Kidney (tissue), 14 donors: ENCODE data around the gene RBM19. TPM values are rescaled to one million over a fixed set of nuclear protein-coding genes. Genes with fewer than 3 reads are reported as not detected.
"Not testable (repeated sequence)": the region's sequence is repeated elsewhere in the genome, so short reads cannot be mapped to it uniquely, and the experiment has no call there.

ENCODE experiments used
- DNase-seq, 5 donors: peaks; one replicate each; pipeline ENCODE4 v3.0.0-alpha.2; 2013 to 2020
- FAIRE-seq: peaks from 2 replicates; lab custom pipeline; 2012; peaks lifted over from hg19 to GRCh38; lab: Jason Lieb, UNC
- H3K27ac ChIP-seq, 2 donors: one replicate each; pipeline ENCODE4 v1.7.0; 2013; ENCODE audit warnings: low read depth in 2 of 2, low read length in 2 of 2, inconsistent platforms in 1 of 2
- H3K27me3 ChIP-seq: one replicate; pipeline ENCODE4 v1.7.1; 2013; ENCODE audit warnings: low read length, inconsistent platforms; ENCODE audit not compliant: control insufficient read depth, insufficient read depth
- H3K36me3 ChIP-seq, 3 donors: one replicate each; pipeline versions ENCODE4 v1.7.0 to v1.7.1; 2013; ENCODE audit warnings: low read length in 3 of 3, control low read depth in 1 of 3, inconsistent platforms in 1 of 3; ENCODE audit not compliant: insufficient read depth in 3 of 3, control insufficient read depth in 2 of 3
- H3K4me1 ChIP-seq, 3 donors: one replicate each; pipeline versions ENCODE4 v1.7.0 to v1.7.1; 2013; ENCODE audit warnings: low read length in 3 of 3, inconsistent platforms in 1 of 3, low read depth in 1 of 3; ENCODE audit not compliant: control insufficient read depth in 2 of 3, insufficient read depth in 2 of 3
- H3K4me3 ChIP-seq, 3 donors: one replicate each; pipeline versions ENCODE4 v1.7.0 to v1.8.1; 2013; ENCODE audit warnings: low read length in 3 of 3, control low read depth in 1 of 3, inconsistent platforms in 1 of 3
- H3K9ac ChIP-seq, 3 donors: one replicate each; pipeline versions ENCODE4 v1.7.0 to v1.7.1; 2013; ENCODE audit warnings: low read length in 3 of 3, control low read depth in 1 of 3, inconsistent platforms in 1 of 3
- H3K9me3 ChIP-seq, 3 donors: one replicate each; pipeline versions ENCODE4 v1.7.0 to v1.7.1; 2013; ENCODE audit warnings: low read length in 3 of 3, control low read depth in 1 of 3, inconsistent platforms in 1 of 3; ENCODE audit not compliant: control insufficient read depth in 2 of 3, insufficient read depth in 1 of 3
- CTCF ChIP-seq: IDR thresholded peaks from 3 replicates; pipeline ENCODE4 v1.5.1; 2012; ENCODE audit warnings: mild to moderate bottlenecking, moderate library complexity, borderline replicate concordance; ENCODE audit not compliant: insufficient read depth; ENCODE audit errors: extremely low read depth
- intact Hi-C: fragments of 100-400 bp; cut with DNase I; formaldehyde crosslinking; loops from one replicate; pipeline ENCODE4 v1.11.1; 2022
- polyA plus RNA-seq: library from polyadenylated mRNA; stranded (reverse); fragments of 350-450 nt; fragmentation: Illumina TruSeq; extraction: RNeasy Lipid Tissue Mini Kit (QIAGEN cat#74804); gene quantifications from one replicate; pipeline ENCODE4 v1.2.3, GENCODE V29; 2014; ENCODE audit warnings: low read depth, low replicate concordance; ENCODE audit not compliant: insufficient read depth
- total RNA-seq: library from RNA; stranded (reverse); fragmentation: NEBNext Ultra II Directional; extraction: Animal tissue kit (Norgen Biotek cat#: 25700); gene quantifications from one replicate; pipeline ENCODE4 v1.2.1, GENCODE V29; 2021
- donor health status: control.
- donor health status: control.
- donor health status: control.
- donor health status: control.
- donor health status: control.
- donor health status: DM: yes; HTN: yes; CAD: no.
- donor health status: Normal renal cell carcinoma (clear cell type).

The RBM19 gene
- total and polyA plus RNA-seq, 2 donors from 2014 or later = 12.3 to 34.7 TPM

GRCh38 chr12:113996026-113996425 is 29.9 kb upstream of the RBM19 start:
- no peak for TF ChIP-seq CTCF
- Histone ChIP-seq H3K4me1 (no peaks in the 10 kb centered on the region), H3K9ac (no peak overlapping the region), H3K4me3 (no peak overlapping the region), H3K27me3 (no peaks in the 10 kb centered on the region), H3K27ac (no peak overlapping the region), H3K36me3 (no peaks in the 10 kb centered on the region), H3K9me3 (no peaks in the 10 kb centered on the region)
- intact Hi-C loops = no loop called here
- peak in 1 of 5 donors; percentile 11 for DNase-seq
- FAIRE-seq = no peak

GRCh38 chr12:113994051-113994450 is 27.9 kb upstream of the RBM19 start:
- Histone ChIP-seq H3K36me3 (no peaks in the 10 kb centered on the region), H3K27ac (no peak overlapping the region), H3K9ac (no peak overlapping the region), H3K4me1 (no peaks in the 10 kb centered on the region), H3K4me3 (no peak overlapping the region), H3K27me3 (no peaks in the 10 kb centered on the region), H3K9me3 (no peaks in the 10 kb centered on the region)
- DNase-seq (no peak), FAIRE-seq (no peak)
- intact Hi-C loops = no loop called here
- no peak for TF ChIP-seq CTCF

- H3K27ac ChIP-seq, H3K36me3 ChIP-seq, H3K4me3 ChIP-seq, H3K27me3 ChIP-seq, H3K9ac ChIP-seq, H3K4me1 ChIP-seq, intact Hi-C loops, DNase-seq, H3K9me3 ChIP-seq, FAIRE-seq: not testable (repeated sequence)
Observed at GRCh38 chr12:113992751-113993150, 26.6 kb upstream of the RBM19 start.

- FAIRE-seq (no peak), DNase-seq (no peak)
- H3K36me3 ChIP-seq = no peaks in the 10 kb centered on the region
- TF ChIP-seq CTCF = no peak
- H3K9me3 ChIP-seq = no peaks in the 10 kb centered on the region
- intact Hi-C loops = no loop called here
- no peaks in the 10 kb centered on the region for H3K27me3 ChIP-seq
- H3K9ac ChIP-seq = no peak overlapping the region
- H3K27ac ChIP-seq = no peak overlapping the region
- no peaks in the 10 kb centered on the region for H3K4me1 ChIP-seq
- H3K4me3 ChIP-seq = no peak overlapping the region
Observed at GRCh38 chr12:113991224-113992044, 25.3 kb upstream of the RBM19 start.
